SK-N-MC (cell line): ENCODE measurements around the gene CSMD2.

ENCODE experiments used
- EZH2 ChIP-seq: fragments of 200-600 bp; sonication (generic); IDR thresholded peaks from one replicate; pipeline ENCODE4 v1.6.1; 2017; ENCODE audit warnings: antibody characterized with exemption
- POLR2AphosphoS5 ChIP-seq: IDR thresholded peaks from 2 replicates; pipeline ENCODE4 v1.6.1; 2012; ENCODE audit warnings: mild to moderate bottlenecking, low read depth, low read length, borderline replicate concordance

GRCh38 chr1:34126486-34126885, 38.5 kb downstream of the CSMD2 start:
- no peak for TF ChIP-seq EZH2
- no peak for TF ChIP-seq POLR2AphosphoS5
